Kidney (tissue), 22 donors: ENCODE results near the gene OR7D4. TPM values are rescaled to one million over a fixed set of nuclear protein-coding genes. Genes with fewer than 3 reads are reported as not detected.

Experiments used
- DNase-seq, 5 donors: peaks; one replicate each; pipeline ENCODE4 v3.0.0-alpha.2; 2013 to 2020
- FAIRE-seq: peaks from 2 replicates; lab custom pipeline; 2012; peaks lifted over from hg19 to GRCh38; lab: Jason Lieb, UNC
- H3K27ac ChIP-seq, 2 donors: one replicate each; pipeline ENCODE4 v1.7.0; 2013; ENCODE audit warnings: low read depth in 2 of 2, low read length in 2 of 2, inconsistent platforms in 1 of 2
- H3K27me3 ChIP-seq: one replicate; pipeline ENCODE4 v1.7.1; 2013; ENCODE audit warnings: low read length, inconsistent platforms; ENCODE audit not compliant: control insufficient read depth, insufficient read depth
- H3K36me3 ChIP-seq, 3 donors: one replicate each; pipeline versions ENCODE4 v1.7.0 to v1.7.1; 2013; ENCODE audit warnings: low read length in 3 of 3, control low read depth in 1 of 3, inconsistent platforms in 1 of 3; ENCODE audit not compliant: insufficient read depth in 3 of 3, control insufficient read depth in 2 of 3
- H3K4me1 ChIP-seq, 3 donors: one replicate each; pipeline versions ENCODE4 v1.7.0 to v1.7.1; 2013; ENCODE audit warnings: low read length in 3 of 3, inconsistent platforms in 1 of 3, low read depth in 1 of 3; ENCODE audit not compliant: control insufficient read depth in 2 of 3, insufficient read depth in 2 of 3
- H3K4me3 ChIP-seq, 3 donors: one replicate each; pipeline versions ENCODE4 v1.7.0 to v1.8.1; 2013; ENCODE audit warnings: low read length in 3 of 3, control low read depth in 1 of 3, inconsistent platforms in 1 of 3
- H3K9ac ChIP-seq, 3 donors: one replicate each; pipeline versions ENCODE4 v1.7.0 to v1.7.1; 2013; ENCODE audit warnings: low read length in 3 of 3, control low read depth in 1 of 3, inconsistent platforms in 1 of 3
- H3K9me3 ChIP-seq, 3 donors: one replicate each; pipeline versions ENCODE4 v1.7.0 to v1.7.1; 2013; ENCODE audit warnings: low read length in 3 of 3, control low read depth in 1 of 3, inconsistent platforms in 1 of 3; ENCODE audit not compliant: control insufficient read depth in 2 of 3, insufficient read depth in 1 of 3
- intact Hi-C: fragments of 100-400 bp; cut with DNase I; formaldehyde crosslinking; loops from one replicate; pipeline ENCODE4 v1.11.1; 2022
- long read RNA-seq, 10 donors: library from polyadenylated mRNA in 1 of 10; unstranded in 1 of 10; transcript quantifications; one replicate each; pipeline ENCODE4 v2.0.0 and lab custom pipeline, GENCODE V29; 2021 to 2026
- polyA plus RNA-seq: library from polyadenylated mRNA; stranded (reverse); fragments of 350-450 nt; fragmentation: Illumina TruSeq; extraction: RNeasy Lipid Tissue Mini Kit (QIAGEN cat#74804); gene quantifications from one replicate; pipeline ENCODE4 v1.2.3, GENCODE V29; 2014; ENCODE audit warnings: low read depth, low replicate concordance; ENCODE audit not compliant: insufficient read depth
- total RNA-seq: library from RNA; stranded (reverse); fragmentation: NEBNext Ultra II Directional; extraction: Animal tissue kit (Norgen Biotek cat#: 25700); gene quantifications from one replicate; pipeline ENCODE4 v1.2.1, GENCODE V29; 2021
- TF ChIP-seq, protein P1 (sequence below): IDR thresholded peaks from 3 replicates; pipeline ENCODE4 v1.5.1; 2012; ENCODE audit warnings: mild to moderate bottlenecking, moderate library complexity, borderline replicate concordance; ENCODE audit not compliant: insufficient read depth; ENCODE audit errors: extremely low read depth
- donor health status: control.
- donor health status: control.
- donor health status: control.
- donor health status: control.
- donor health status: control.
- donor health status: DM: yes; HTN: yes; CAD: no.
- donor health status: Normal renal cell carcinoma (clear cell type).

Gene OR7D4
- not detected for total RNA-seq
- polyA plus RNA-seq = not detected
- long read RNA-seq, donor 1 = 0 reads
- long read RNA-seq, donor 2 = 0 reads
- long read RNA-seq, donor 3 = 0 reads
- long read RNA-seq, donor 4 = 0 reads
- long read RNA-seq, donor 5 = 0 reads
- long read RNA-seq, donor 6 = 0 reads
- long read RNA-seq, donor 7 = 0 reads
- long read RNA-seq, donor 8, partial matches to known transcripts = 0 of 2 reads
- long read RNA-seq, donor 8, other reads (novel, unspliced or antisense) = 0 of 2 reads
- long read RNA-seq, donor 9 = 0 reads
- long read RNA-seq, donor 10 = 0 reads

DNA sequence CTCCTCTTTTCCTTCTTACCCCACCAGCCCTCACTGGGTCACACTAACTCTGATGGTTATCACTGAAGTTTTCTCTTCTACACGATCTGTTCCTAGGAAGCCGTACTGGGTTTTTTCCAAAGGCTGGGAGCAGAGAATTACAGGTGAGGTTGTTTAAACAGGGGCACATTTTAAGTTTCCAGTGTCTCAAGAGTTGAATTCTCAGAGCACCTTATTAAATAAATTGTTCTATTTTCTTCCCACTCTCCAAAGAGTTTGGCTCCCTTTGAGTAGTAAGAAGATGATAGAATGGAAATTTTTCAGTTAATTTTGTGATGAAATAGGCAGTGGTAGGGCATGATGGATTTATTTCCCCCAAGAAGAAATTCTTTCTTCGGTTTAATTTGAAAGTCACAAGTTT is at the start of gene OR7D4:
Gene OR7D4, minus strand, starts transcription at position 101 of the 400 bp plus-strand sequence. CDS start 4,752 bp downstream, outside the sequence.
- DNase-seq (no peak), FAIRE-seq (no peak)
- no peaks in the 10 kb centered on the region for H3K27me3 ChIP-seq
- no peaks in the 10 kb centered on the region for H3K36me3 ChIP-seq
- H3K9ac ChIP-seq = no peak within 1 kb of the TSS
- H3K4me3 ChIP-seq = no peak within 1 kb of the TSS
- no peaks in the 10 kb centered on the region for H3K9me3 ChIP-seq
- intact Hi-C loops = no loop called here
- H3K27ac ChIP-seq = no peak within 1 kb of the TSS
- no peaks in the 10 kb centered on the region for H3K4me1 ChIP-seq
- TF ChIP-seq, protein P1, sequence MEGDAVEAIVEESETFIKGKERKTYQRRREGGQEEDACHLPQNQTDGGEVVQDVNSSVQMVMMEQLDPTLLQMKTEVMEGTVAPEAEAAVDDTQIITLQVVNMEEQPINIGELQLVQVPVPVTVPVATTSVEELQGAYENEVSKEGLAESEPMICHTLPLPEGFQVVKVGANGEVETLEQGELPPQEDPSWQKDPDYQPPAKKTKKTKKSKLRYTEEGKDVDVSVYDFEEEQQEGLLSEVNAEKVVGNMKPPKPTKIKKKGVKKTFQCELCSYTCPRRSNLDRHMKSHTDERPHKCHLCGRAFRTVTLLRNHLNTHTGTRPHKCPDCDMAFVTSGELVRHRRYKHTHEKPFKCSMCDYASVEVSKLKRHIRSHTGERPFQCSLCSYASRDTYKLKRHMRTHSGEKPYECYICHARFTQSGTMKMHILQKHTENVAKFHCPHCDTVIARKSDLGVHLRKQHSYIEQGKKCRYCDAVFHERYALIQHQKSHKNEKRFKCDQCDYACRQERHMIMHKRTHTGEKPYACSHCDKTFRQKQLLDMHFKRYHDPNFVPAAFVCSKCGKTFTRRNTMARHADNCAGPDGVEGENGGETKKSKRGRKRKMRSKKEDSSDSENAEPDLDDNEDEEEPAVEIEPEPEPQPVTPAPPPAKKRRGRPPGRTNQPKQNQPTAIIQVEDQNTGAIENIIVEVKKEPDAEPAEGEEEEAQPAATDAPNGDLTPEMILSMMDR = no peak

DNA sequence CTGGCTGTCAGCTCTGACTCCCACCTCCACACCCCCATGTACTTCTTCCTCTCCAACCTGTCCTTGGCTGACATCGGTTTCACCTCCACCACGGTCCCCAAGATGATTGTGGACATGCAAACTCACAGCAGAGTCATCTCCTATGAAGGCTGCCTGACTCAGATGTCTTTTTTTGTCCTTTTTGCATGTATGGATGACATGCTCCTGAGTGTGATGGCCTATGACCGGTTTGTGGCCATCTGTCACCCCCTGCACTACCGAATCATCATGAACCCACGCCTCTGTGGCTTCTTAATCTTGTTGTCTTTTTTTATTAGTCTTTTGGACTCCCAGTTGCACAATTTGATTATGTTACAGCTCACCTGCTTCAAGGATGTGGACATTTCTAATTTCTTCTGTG is 31.8 kb upstream of the OR7D4 start:
- Histone ChIP-seq H3K4me3 (no peak overlapping the region), H3K27me3 (no peaks in the 10 kb centered on the region), H3K27ac (no peak overlapping the region), H3K36me3 (no peaks in the 10 kb centered on the region), H3K9ac (no peak overlapping the region), H3K4me1 (no peaks in the 10 kb centered on the region), H3K9me3 (peaks cover 0 to 4% (median 0%) of the 10 kb centered on the region in 3 donors)
- intact Hi-C loops = no loop called here
- FAIRE-seq (no peak), DNase-seq (no peak)
- TF ChIP-seq, protein P1 = no peak

DNA sequence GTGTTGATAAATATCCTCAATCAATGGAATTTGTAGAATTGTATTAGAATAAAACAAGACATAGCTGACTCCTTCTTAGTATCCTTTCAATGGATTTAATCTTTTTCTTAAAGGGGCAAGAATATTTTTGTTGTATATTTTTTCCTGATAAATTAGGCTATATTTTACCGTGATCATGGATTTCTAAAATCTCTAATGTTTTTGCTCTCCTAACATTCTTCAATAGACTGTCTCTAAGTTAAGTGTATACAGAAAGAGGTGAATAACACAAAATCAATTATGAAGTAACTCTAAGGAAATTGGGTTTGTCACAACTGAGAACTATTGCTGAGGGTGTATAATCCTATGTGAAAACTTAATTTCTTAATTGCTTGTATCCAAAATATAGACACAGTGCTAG is 31.2 kb upstream of the OR7D4 start, which contains the start of gene OR7E24:
Gene OR7E24, plus strand, starts transcription at position 301 of the 400 bp plus-strand sequence. CDS start 114 bp downstream, outside the sequence.
- Histone ChIP-seq H3K9ac (no peak within 1 kb of the TSS), H3K27ac (no peak within 1 kb of the TSS), H3K9me3 (no peaks in the 10 kb centered on the region), H3K4me3 (no peak within 1 kb of the TSS), H3K4me1 (no peaks in the 10 kb centered on the region), H3K36me3 (no peaks in the 10 kb centered on the region), H3K27me3 (no peaks in the 10 kb centered on the region)
- TF ChIP-seq, protein P1 = no peak
- FAIRE-seq (no peak), DNase-seq (no peak)
- intact Hi-C loops = no loop called here
